Measurements from ENCODE around the gene MICOS13. TPM values are rescaled to one million over a fixed set of nuclear protein-coding genes. Genes with fewer than 3 reads are reported as not detected.
A peak's percentile ranks its signal among the peaks of the same experiment; 100 is the strongest.

The MICOS13 gene
- total RNA-seq, 2 experiments from 2014 or later: 21.7 to 23.0 TPM

DNA sequence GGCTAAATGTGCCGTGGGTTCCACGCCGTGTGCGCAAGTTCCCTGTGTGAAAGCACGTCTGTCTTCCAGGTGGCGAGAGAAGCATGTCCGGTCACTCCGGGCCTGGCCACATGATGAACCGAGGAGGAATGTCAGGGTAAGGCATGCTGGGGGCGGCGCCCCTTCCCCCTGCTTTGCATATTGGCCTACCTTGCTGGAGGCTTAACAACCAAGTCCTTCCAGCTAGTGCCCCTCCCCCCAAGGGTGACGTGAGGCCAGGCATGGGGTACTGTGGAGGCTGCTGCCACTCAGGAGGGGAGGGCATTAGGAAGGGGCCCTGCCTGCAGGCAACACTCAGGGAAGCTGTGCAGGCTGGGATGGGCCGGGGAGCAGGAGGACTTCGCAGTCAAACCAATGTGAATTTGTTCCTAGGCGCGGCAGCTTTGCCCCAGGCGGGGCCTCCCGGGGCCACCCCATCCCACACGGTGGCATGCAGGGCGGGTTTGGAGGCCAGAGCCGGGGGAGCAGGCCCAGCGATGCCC is 12.5 kb downstream of the MICOS13 start:
- no peaks in the 10 kb centered on the region for H3K4me1 Mint-ChIP-seq (ENCODE audit: low read depth)
- H3K27me3 ChIP-seq (ENCODE audit: control insufficient read depth in 1 of 2, insufficient read depth in 2 of 2, low read length in 2 of 2): no peaks in the 10 kb centered on the region
- no peak overlapping the region for H3K4me3 Mint-ChIP-seq
- H3K36me3 Mint-ChIP-seq (ENCODE audit: low read depth): peaks cover 64% of the 10 kb centered on the region
- H3K4me3 ChIP-seq (ENCODE audit: low read length): no peak overlapping the region
- no peak overlapping the region for H3K27ac ChIP-seq (ENCODE audit: low read depth in 1 of 2, low read length in 2 of 2)
- H3K27ac Mint-ChIP-seq: peak overlapping the region; percentile 58
- no peaks in the 10 kb centered on the region for H3K9me3 Mint-ChIP-seq
- H3K27me3 Mint-ChIP-seq: no peaks in the 10 kb centered on the region
- TF ChIP-seq, protein P1, sequence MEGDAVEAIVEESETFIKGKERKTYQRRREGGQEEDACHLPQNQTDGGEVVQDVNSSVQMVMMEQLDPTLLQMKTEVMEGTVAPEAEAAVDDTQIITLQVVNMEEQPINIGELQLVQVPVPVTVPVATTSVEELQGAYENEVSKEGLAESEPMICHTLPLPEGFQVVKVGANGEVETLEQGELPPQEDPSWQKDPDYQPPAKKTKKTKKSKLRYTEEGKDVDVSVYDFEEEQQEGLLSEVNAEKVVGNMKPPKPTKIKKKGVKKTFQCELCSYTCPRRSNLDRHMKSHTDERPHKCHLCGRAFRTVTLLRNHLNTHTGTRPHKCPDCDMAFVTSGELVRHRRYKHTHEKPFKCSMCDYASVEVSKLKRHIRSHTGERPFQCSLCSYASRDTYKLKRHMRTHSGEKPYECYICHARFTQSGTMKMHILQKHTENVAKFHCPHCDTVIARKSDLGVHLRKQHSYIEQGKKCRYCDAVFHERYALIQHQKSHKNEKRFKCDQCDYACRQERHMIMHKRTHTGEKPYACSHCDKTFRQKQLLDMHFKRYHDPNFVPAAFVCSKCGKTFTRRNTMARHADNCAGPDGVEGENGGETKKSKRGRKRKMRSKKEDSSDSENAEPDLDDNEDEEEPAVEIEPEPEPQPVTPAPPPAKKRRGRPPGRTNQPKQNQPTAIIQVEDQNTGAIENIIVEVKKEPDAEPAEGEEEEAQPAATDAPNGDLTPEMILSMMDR (IDR thresholded peaks at IDR 0.05): no peak
- ChIA-PET POLR2A (no interaction called here), CTCF (interaction anchor here (1.0 kb wide), 1 partner anchor 19 kb away, joined by 3 read pairs; no protein-coding TSS in a partner anchor)
- intact Hi-C loops (cut with DNase I, micrococcal nuclease): no loop called here
- no peaks in the 10 kb centered on the region for H3K4me1 ChIP-seq (ENCODE audit: insufficient read depth, low read length)
- ATAC-seq (ENCODE audit: poor library complexity) (no peak), DNase-seq (no peak)
- peaks cover 70% of the 10 kb centered on the region for H3K36me3 ChIP-seq (ENCODE audit: insufficient read depth, low read length)
- H3K9me3 ChIP-seq (ENCODE audit: control insufficient read depth in 1 of 2, insufficient read depth in 1 of 2, low read length in 2 of 2): no peaks in the 10 kb centered on the region

DNA sequence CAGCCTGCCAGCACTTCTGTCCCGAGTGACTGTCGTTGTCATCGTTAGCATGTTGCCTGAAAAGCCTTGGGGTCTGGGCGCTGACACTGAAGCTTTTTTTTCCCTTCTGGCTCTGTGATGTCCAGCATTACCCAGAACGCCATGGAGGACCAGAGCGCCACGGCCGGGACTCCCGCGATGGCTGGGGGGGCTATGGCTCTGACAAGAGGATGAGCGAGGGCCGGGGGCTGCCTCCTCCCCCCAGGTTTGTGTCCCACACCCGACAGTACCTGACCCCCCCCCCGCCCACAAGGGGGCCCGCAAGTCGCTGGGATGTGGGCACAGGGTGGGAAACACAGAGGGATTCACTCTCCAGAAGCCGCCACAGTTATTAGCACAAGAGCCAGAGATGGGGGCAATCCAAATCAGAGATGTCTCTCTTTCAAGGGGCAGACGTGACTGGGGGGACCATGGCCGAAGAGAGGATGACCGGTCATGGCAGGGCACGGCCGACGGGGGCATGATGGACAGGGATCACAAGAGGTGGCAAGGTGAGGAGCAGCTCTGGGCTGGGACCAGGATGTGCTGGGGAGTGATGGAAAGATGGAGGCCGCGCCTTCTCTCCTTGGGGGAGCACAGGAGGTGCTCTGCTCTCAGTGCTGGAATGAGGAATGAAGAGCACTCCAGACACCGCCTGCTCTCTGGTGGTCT is 13.2 kb downstream of the MICOS13 start:
- Histone ChIP-seq H3K36me3 (ENCODE audit: insufficient read depth, low read length) (peaks cover 77% of the 10 kb centered on the region), H3K27me3 (ENCODE audit: control insufficient read depth in 1 of 2, insufficient read depth in 2 of 2, low read length in 2 of 2) (no peaks in the 10 kb centered on the region), H3K4me3 (ENCODE audit: low read length) (no peak overlapping the region), H3K27ac (ENCODE audit: low read depth in 1 of 2, low read length in 2 of 2) (no peak overlapping the region), H3K9me3 (ENCODE audit: control insufficient read depth in 1 of 2, insufficient read depth in 1 of 2, low read length in 2 of 2) (no peaks in the 10 kb centered on the region), H3K4me1 (ENCODE audit: insufficient read depth, low read length) (no peaks in the 10 kb centered on the region)
- ChIA-PET POLR2A (no interaction called here), CTCF (no interaction called here)
- intact Hi-C loops (cut with DNase I, micrococcal nuclease): no loop called here
- H3K27ac Mint-ChIP-seq: peak overlapping the region; percentile 58
- no peak for ATAC-seq (ENCODE audit: poor library complexity)
- no peak overlapping the region for H3K4me3 Mint-ChIP-seq
- H3K27me3 Mint-ChIP-seq: no peaks in the 10 kb centered on the region
- TF ChIP-seq, protein P1 (IDR thresholded peaks at IDR 0.05): no peak
- peaks cover 66% of the 10 kb centered on the region for H3K36me3 Mint-ChIP-seq (ENCODE audit: low read depth)
- no peaks in the 10 kb centered on the region for H3K9me3 Mint-ChIP-seq
- no peaks in the 10 kb centered on the region for H3K4me1 Mint-ChIP-seq (ENCODE audit: low read depth)
- no peak for DNase-seq

DNA sequence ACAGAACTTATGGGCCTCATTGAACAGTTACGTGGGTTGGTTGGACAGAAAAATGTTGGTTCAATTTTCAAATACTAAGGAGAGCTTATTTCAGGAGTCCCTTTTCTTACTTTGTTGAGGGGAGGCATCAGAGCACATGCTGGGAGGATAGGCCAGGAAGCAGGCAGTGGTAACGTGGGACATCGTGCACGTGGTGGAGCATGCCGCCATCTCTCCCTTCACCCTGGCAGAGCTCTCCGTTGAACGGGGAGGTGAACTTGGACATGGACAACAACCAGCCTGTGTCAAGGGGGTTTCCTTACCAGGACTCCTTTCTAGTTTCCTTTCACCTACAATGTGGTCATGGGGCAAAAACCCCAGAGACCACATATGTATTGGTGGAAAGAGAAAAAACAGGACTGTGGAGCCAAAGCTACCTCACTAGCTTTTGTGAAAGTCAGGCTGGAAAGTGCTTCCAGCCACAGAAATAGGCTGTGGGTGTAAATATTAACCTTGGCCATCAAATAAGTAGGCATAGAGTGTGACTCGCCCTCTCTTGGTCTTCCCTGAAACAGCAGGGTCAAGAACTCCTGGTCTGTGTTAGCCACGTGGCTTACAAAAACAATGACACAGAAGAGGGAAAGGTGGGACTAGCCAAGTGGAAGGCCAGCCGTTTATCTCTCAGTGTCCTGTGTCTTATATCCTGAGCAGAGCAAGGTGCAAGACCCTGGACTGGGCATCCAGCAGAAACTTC is 14.4 kb downstream of the MICOS13 start:
- TF ChIP-seq, protein P1 (IDR thresholded peaks at IDR 0.05): no peak
- Mint-ChIP-seq H3K9me3 (no peaks in the 10 kb centered on the region), H3K4me1 (ENCODE audit: low read depth) (no peaks in the 10 kb centered on the region), H3K27ac (no peak overlapping the region), H3K36me3 (ENCODE audit: low read depth) (peaks cover 78% of the 10 kb centered on the region), H3K4me3 (no peak overlapping the region), H3K27me3 (no peaks in the 10 kb centered on the region)
- DNase-seq (no peak), ATAC-seq (ENCODE audit: poor library complexity) (no peak)
- CTCF ChIA-PET: no interaction called here
- intact Hi-C loops (cut with DNase I, micrococcal nuclease): no loop called here
- Histone ChIP-seq H3K4me3 (ENCODE audit: low read length) (no peak overlapping the region), H3K27me3 (ENCODE audit: control insufficient read depth in 1 of 2, insufficient read depth in 2 of 2, low read length in 2 of 2) (no peaks in the 10 kb centered on the region), H3K36me3 (ENCODE audit: insufficient read depth, low read length) (peaks cover 87% of the 10 kb centered on the region), H3K9me3 (ENCODE audit: control insufficient read depth in 1 of 2, insufficient read depth in 1 of 2, low read length in 2 of 2) (no peaks in the 10 kb centered on the region), H3K27ac (ENCODE audit: low read depth in 1 of 2, low read length in 2 of 2) (no peak overlapping the region), H3K4me1 (ENCODE audit: insufficient read depth, low read length) (no peaks in the 10 kb centered on the region)
- POLR2A ChIA-PET: no interaction called here

Measured in CD4-positive, alpha-beta T cell (primary cell).